Inferior parietal cortex (tissue), 1 donor: ENCODE data around the gene RUNX1.
A peak's percentile ranks its signal among the peaks of the same experiment; 100 is the strongest.

Experiments
- DNase-seq: peaks from one replicate; pipeline ENCODE4 v3.0.0-alpha.2; 2016; ENCODE audit errors: extremely low spot score

Gene RUNX1

DNA sequence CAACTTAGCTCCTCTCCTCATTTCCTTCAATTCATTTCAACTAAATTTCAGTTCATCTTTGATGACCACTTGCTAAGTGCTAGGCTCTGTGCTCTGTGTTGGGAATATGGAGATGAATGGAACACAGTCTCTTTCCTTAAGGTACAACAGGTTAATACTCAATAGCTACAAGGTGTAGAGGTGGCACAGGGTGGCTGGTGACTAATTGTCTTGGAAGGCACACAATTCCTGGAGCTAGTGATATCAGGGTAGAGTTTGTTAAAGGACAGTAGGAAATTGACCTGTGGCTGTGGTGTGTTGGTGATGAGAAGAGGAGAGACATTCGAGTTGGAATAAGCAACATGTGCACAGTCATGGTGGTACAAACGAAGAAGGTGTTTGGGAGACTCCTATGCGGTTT is 124.9 kb downstream of the RUNX1 start:
- DNase-seq: no peak

DNA sequence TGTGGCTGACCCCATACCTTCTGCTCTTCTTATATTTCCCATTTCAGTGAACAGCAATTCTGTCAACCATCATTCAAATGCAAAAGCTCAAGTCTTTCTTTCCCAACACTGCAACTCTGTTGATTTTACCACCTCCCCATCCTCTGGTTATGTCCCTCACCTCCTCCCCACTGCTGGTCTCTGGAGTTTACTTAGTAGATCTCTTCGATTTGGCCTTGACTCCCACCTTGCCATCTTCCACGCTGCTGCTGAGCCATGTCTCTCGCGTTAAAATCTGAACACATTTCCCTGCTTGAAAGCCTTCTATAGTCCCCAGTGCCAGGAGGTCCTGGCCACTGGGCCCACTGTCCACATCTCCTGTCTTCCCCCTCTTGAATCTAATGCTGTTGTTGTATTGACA is 125.5 kb downstream of the RUNX1 start:
- no peak for DNase-seq

DNA sequence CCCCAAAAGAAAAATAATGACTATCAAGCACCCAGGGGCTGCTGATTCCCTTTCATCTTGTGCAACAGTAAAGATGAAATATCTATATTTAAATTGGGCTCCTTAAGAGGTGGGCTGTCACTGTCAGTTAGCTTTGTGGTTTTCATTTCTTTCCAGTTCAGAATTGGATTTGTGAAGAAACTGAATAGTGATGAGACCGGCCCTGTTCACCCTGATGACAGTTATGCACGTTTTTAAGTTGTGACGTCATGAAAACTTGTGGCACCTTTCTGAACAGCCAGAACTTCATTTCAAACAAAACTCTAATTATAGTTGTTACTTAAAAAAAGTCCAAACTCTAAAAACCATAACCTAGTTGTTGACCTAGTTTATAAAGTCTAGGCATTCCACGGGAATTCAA is 125.9 kb downstream of the RUNX1 start:
- no peak for DNase-seq

DNA sequence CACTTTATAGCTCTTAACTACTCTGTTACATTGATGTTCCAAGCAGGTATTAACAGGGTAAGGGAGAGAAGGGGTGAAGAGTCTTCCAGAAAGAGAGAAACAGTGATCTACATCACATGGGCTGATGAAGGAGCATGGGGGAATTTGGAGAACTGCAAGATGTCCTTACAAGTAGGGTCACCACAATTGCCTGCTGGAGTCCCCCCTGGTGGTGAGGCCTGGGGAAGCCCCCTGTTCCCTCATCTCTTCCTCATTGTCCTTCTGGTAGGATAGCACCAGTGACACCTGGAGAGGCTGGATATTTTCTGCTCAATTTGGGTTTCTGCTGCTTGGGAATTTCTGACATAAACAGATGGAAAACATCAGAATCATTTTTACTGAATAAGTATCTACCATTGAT is 126.6 kb downstream of the RUNX1 start:
- no peak for DNase-seq

DNA sequence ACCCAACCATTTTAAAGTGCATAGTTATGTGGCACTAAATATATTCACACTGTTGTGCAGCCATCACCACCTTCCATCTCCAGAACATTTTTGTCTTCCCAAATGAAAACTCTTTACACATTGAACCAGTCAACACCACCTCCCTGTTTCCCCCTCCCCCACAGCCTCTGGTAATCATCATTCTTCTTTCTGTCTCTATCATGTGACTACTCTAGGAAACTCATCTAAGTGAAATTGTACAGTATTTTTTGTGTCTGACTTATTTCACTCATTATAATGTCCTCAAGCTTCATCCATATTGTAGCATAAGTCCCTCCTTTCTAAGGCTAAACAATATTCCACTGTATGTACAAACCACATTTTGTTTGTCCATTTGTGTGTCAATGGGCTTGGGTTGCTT is 128.0 kb downstream of the RUNX1 start:
- DNase-seq: no peak

DNA sequence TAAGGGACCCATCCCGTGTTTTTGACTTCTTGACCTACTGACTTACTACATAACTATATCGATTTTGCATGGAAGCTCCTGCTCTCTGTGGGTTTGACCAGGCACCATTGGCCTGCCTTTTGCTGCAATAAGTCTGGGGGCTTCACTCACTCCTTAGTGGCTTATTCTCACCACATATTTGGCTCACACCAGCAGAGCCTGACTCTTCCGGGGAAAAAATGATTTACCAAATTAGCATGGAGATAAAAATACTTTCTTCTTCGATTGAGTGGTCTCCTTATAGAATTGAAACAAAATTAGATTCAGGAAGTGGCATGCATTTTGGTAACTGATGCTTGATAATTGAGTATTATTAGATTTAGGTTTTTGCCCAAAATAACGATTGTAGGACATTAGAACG is 129.7 kb downstream of the RUNX1 start:
- DNase-seq: no peak

DNA sequence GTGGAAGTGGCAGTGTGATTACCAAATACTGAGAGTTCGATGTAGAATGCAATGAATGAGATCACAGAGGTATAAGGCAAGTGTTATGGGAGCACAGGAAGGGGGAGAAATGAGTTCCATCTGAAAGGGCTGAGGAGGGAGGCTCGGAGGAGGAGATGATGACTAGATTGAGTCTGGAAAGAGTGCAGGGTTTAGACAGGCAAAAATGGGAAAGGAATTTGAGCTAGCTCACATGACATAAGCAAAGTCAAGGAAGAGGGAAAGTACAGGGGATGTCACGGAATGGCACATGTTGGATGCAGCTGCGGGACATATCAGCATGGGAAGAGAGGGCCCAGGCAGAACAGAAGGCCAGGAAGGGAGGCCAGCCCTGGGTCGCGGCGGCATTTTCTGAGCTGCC is 132.7 kb downstream of the RUNX1 start:
- DNase-seq: no peak

DNA sequence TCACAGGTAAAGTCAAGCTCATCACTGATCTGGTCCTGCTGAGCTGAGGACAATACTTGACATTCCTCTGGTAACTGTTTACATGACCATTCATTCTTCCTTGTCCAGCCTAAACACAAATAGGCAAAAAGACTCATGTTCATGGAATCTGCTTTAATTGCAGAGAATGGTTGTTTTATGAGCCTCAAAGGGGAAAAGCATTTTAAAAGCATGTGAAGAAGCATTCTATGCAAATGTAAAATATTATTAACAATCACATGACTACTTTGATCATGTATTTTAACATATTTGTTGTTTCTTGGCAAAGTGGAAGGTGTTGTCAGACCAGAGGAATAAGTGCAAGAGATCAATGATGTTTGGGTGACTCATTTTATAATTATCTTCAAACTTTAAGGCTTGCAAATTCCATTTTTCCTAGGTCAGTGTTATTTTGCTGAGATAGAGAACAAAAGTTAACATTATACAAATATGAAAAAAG is 133.7 kb downstream of the RUNX1 start:
- DNase-seq: no peak

DNA sequence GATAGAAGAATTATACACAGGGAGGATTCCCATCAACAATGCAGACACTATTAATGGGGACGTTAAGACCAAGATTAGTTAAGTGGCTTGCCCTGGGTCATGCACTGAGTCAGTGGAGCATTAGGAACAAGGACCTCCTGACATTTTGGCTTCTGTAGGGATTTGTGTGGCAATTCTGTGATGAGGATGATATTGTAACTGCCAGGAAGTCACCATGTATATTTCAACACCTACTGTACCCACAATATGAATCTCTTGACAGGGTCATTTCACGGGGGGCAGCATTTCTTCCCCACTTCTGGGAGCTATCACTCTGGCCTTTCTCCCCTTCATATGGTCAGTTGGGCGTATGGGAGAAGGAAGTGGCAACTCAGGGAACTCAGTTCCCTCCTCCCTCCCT is 134.9 kb downstream of the RUNX1 start:
- DNase-seq: no peak

DNA sequence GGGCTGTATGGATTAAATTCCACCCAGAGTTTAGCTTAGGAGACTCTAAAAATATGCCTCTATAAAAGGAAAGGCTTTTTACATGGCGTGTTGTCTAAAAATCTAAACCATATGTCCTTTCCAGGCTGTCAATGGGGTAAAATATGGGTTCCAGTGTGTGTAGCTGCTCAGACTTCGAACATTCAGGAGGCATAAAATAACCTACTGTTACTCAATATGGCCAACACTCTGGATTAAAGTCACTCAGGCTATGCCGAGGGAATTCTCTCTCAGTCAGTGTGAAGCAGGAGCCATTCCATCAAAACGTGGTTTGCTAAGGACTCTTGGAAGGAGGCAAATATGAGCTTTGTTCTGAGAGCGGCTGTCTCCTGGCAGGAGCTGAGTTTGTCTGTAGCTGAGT is 135.3 kb downstream of the RUNX1 start:
- DNase-seq: no peak

DNA sequence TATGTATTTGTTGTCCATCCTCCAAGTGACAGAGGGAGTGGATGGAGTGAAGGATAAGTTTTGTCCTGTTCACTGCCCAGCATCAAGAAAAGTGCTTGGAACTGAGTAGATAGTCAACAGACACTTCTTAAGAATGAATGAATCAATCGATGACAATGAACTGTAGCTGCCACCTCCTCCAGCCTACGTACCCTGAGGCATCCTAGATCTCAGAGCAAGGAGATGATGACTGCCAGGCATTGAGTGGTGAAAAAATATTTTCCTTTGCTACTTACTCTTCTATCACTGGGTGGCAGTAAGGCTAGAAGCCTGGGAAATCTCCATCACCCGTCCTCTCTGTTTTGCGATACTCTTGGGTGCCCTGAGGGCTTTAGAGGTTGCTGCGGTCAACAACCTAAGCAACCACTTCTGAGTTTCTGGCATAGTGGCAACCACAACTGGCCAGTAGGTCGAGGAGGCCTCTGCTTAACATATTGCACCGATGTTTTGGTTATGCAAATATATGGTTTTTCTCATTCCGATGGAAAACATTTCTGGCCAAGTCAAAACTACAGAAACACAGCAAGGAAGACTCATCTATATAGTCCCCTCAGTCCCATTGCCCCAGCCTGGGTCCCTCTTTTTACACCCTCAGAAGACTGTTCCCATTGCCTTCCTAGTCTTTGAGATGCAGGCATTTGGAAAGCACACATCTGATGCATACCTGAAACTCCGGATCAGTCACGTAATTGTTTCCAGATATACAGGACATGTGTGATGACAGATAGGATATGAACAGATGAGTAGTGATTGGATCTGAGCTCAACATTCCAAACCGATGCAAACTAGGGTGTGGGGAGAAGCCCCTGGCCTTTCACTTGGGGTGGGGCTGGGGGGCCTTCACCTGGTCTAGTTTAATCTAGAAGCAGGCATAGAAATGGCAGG is 136.8 kb downstream of the RUNX1 start:
- no peak for DNase-seq

DNA sequence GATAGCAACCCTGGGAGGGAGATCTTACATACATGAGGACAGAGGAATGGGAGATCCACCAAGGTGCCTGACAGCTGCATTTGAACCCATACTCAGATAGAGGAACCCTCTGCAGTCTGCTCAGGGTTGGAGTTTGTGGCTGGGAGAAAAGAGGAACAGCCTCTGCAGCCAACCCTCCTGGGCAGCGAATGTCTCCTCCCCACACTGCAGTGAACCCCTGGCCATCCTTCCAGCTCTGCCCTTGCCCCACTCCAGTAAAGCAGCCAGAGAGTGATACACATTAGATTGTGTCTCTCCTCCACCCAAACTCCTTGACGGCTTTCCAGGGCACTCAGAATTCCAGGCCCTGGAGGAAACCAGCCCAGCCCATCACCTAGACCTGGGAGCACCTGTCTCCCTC is 137.7 kb downstream of the RUNX1 start:
- DNase-seq: no peak

DNA sequence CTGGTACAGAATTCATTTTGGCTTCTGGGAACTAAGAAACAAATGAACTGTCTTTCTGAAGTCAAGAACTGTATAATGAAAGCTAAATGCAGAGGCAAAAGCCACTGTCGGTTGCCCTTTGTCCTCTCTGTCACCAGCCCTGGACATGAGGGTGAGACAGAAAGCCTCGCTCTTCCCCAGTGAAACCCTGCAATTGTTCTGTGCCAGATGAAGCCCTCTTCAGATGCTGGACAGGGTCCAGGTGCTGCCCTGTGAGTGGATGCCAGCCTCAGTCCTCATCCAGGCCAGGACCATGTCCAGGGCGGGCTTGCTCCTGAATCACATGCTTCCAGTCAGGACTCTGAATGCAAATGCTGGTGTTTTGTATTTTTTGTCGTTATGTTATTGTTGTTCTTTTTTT is 138.7 kb downstream of the RUNX1 start:
- DNase-seq: no peak

DNA sequence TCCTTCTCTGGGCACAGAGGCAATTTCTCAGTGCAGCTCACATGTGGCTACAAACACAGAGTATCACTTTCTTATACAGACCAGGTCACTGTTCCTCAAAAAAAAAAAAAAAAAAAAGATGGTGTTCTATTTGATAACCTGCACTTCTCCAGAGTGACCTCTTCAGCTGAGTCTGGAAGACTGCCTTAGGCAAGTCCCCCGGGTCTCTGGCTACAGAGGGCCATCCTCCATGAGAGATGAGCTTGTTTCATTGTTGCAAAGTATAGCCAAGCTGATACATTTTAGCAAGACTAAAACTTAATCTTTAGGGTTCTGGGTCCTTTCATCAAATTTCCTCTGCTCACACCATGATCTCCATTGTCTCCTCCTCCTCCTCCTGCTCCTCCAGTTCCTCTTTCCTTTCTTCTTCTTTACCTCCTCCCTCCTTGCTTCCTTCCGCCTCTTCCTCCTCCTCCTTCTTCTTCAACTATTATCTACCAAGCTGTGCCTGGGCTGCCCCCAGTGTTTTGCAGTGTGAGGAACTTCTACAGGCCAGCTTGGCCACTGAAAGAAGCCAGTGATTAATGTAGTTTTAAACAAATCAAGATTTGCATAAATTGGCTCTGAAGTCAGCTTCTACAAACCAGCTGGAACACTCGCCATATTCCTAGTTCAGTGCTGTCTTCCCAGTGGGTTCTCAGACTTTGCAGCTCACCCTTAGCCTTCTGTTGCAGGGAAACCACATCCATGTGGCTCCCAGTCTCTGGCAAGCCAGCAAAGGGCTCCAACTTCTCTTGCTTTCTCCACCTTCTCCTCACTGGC is 139.4 kb downstream of the RUNX1 start:
- DNase-seq: no peak

DNA sequence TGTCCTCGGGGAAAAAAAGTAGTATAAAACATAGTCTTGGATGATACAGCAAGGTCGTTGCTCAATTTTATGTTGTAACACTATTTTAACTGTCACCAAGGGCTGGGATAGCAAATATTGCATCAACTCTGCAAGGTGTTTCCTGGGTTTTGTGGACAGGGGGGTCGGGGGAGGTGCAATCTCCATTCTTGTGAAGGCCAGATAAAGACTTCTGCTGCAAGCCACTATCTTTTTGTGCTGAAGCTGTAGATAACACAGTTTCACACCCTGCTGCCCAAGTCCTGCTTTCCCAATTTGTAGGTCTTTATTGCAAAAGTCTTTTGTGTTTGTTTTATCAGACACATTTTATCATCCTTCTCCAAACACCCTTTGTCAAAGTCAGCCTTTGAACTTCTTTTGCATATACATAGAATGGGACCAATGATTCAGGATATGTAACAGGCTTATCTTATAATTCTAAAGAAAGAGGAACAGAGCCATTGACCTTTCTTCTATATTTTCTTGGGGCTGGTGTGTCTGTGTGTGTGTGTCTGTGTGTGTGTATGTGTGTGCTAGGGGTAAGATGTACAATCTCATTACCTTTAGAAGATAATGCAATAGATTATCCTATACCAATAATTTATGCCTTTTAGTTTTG is 140.6 kb downstream of the RUNX1 start:
- peak; percentile 43 for DNase-seq

DNA sequence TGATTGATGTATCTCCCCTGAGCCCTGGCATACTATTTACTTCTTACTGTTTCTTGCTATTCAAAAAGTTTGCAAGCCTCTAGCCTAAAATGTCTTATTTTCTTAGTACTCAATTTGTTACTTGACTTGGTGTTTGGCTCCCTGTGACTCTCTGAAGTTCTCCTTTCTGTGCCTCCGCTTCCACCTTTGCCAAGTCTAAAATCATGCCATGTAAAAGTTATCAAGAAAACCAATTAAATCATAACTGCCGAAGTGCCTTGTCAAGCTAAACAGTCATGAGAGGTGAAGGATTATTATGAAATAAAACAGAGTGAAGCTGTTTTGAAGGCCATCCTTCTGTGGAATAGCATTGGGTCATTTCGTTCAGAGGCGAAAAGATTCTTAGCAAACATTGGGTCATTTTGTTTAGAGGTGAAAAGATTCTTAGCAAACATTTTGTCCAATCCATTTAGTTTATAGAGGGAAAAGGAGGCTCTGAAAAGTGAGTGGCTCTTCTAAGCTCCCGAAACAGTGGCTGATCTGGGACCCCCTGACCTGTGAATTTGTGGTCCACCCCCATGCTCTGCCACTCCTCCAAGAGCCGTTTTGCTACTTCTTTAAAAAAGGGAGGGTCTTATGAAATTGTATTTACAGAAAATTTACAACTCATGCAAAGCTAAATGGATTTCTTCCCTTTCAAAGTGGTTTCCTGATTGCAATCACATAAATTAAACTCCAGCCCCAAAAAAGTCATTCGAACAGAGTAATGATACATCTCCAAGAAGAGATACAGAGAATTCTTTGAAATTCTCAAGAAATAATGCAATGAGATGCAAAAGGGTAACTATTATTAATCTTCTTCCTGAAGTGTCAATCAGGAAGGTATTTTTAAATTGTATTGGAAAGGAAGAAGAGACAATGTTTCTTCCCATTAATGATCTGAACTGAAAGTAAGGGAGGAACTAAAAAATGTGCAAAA is 141.4 kb downstream of the RUNX1 start:
- no peak for DNase-seq

DNA sequence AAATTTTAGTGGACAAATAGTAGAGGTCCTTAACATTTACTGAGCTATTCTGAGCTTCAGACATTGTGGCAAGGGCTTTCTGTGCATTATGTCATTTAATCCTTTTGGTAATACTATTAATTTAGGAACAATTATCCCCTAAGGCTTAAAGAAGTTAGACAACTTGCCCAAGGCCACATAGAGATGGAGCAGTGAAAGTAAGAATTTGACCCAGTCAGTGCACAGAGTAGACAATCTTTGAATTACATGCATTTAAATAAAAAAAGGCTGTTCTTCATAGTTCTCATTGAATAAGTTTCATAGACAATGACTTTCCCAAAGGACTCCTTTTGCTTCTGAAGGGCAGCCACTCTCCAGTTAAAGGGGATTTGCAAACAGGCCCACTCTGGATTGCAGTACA is 142.7 kb downstream of the RUNX1 start:
- DNase-seq: no peak

DNA sequence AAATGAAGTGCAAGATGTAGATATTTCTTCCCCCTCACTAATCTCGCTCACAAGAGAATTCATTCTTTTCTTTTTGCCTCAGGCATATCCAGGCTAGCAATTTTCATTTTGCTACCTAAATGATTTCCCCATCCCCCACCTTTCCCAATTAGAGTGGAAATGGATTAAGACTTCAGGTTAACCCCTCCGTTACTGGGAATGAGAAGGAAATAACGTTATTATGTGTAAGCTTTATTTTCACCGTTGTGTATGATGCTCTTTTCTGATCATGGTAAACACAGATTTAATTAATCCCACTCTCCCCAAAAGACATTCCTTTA is 143.9 kb downstream of the RUNX1 start:
- no peak for DNase-seq

DNA sequence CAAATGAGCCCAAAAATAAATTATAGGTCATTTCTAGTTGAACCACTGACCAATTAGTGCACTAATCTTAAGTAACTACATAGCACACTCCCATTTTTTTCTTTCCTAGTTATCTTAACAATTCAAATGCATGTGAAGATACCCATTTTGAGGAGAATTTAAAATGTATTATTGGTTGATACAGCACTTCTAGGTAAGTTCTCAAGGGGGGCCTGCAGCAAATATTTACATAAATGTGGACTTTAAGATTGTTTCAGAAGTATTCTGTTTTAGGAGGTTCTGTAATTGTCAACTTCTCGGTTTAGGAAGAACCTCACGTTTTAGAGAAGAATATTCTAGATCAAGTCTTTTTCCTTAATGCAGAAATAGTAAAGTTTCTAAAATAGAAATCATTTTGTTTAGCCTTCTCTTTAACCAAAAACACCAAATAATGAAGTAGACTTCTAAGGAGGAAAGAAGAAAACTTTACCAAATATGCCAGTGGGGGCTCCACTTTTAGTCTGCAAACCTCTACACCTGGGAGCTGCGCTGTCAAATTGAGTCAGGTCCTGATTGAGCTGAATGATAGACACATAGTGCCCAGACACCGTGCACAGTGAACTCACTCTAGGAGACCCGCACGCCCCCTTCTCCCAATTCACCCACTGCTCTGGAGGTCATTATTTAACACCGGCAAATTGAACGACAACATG is 144.4 kb downstream of the RUNX1 start:
- no peak for DNase-seq

DNA sequence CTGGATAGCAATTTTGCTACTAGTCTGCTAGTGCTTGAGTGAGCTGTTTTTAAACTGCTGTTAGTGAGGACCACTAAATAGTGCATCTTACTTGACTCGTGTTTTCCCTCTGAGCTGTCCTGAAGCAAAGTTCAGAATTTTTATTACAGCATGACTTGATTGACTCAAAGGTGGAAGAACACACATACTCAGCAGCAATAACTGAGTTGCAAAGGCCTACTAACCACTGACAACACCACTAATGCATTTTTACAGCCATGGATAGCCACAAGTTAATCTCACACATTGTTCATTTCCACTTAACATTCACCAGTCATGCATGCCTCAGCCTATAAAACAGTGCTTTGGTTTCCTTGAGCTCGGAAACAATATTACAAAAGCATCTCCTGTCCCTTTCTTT is 148.7 kb downstream of the RUNX1 start:
- no peak for DNase-seq

DNA sequence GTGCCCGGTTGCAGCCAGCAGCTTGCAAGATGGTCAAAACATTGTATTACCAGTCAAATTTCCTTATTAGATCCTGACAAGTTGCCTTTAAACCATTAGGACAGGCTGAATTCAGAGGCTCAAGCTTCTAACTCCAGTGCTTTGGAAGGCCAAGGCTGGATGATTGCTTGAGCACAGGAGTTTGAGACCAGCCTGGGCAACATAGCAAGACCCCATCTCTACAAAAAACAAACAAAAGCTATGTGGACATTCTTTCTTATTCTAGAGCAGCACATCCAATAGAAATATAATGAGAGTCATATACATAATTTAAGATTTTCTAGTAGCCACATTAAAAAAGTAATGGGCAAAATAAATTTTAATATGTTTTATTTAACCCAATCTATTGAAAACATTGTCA is 149.3 kb downstream of the RUNX1 start:
- DNase-seq: no peak
